GM23338 (cell line): ENCODE data around the gene SCO1. TPM values are rescaled to one million over a fixed set of nuclear protein-coding genes. Genes with fewer than 3 reads are reported as not detected.

Experiments
- ATAC-seq: fragments of 200-7000 bp; cut with Tn5 transposase; 3 replicates; pipeline ENCODE4 v1.9.1; 2020
- DNase-seq: peaks from one replicate; pipeline ENCODE4 v3.0.0-alpha.2; 2015; ENCODE audit warnings: low spot score
- H2AFZ ChIP-seq: fragments of 200-600 bp; sonication (generic); 2 replicates; pipeline ENCODE4 v1.8.0; 2016; ENCODE audit warnings: antibody characterized with exemption, mild to moderate bottlenecking, moderate library complexity
- H3F3A ChIP-seq: fragments of 200-600 bp; sonication (generic); replicated peaks from 2 replicates; pipeline ENCODE4 v1.8.0; 2017; ENCODE audit warnings: antibody characterized with exemption, mixed run types, low read depth
- H3K27ac ChIP-seq: fragments of 200-600 bp; sonication (generic); 2 replicates; pipeline ENCODE4 v1.6.1; 2016; ENCODE audit warnings: low read depth
- H3K27me3 ChIP-seq: fragments of 200-600 bp; sonication (generic); 2 replicates; pipeline ENCODE4 v1.8.0; 2016; ENCODE audit warnings: mild to moderate bottlenecking, mixed run types, moderate library complexity; ENCODE audit not compliant: insufficient read depth
- H3K36me3 ChIP-seq: fragments of 200-600 bp; sonication (generic); 2 replicates; pipeline ENCODE4 v1.8.0; 2016; ENCODE audit warnings: mild to moderate bottlenecking; ENCODE audit not compliant: insufficient read depth
- H3K4me1 ChIP-seq: fragments of 200-600 bp; sonication (generic); 2 replicates; pipeline ENCODE4 v1.8.0; 2016; ENCODE audit warnings: mild to moderate bottlenecking, moderate library complexity; ENCODE audit not compliant: insufficient read depth
- H3K4me2 ChIP-seq: fragments of 200-600 bp; sonication (generic); 2 replicates; pipeline ENCODE4 v1.7.1; 2017; ENCODE audit warnings: mixed run types
- H3K4me3 ChIP-seq: fragments of 200-600 bp; sonication (generic); 2 replicates; pipeline ENCODE4 v1.6.1; 2016; ENCODE audit warnings: mixed run types
- H3K79me2 ChIP-seq: fragments of 200-600 bp; sonication (generic); replicated peaks from 2 replicates; pipeline ENCODE4 v1.8.0; 2017; ENCODE audit warnings: mild to moderate bottlenecking; ENCODE audit not compliant: insufficient read depth
- H3K9me2 ChIP-seq: fragments of 200-600 bp; sonication (generic); 2 replicates; pipeline ENCODE4 v1.8.0; 2017; ENCODE audit not compliant: insufficient read depth
- H4K20me1 ChIP-seq: fragments of 200-600 bp; sonication (generic); replicated peaks from 2 replicates; pipeline ENCODE4 v1.8.0; 2017; ENCODE audit warnings: mild to moderate bottlenecking; ENCODE audit not compliant: insufficient read depth
- H3K27ac Mint-ChIP-seq: 2 replicates; pipeline ENCODE4 v1.8.0; 2020; ENCODE audit warnings: inconsistent platforms, mild to moderate bottlenecking, moderate library complexity, mixed read lengths
- H3K27me3 Mint-ChIP-seq: 3 replicates; pipeline ENCODE4 v1.8.0; 2022; ENCODE audit warnings: low read depth, mild to moderate bottlenecking, moderate library complexity, mixed read lengths, inconsistent platforms; ENCODE audit not compliant: insufficient read depth, poor library complexity
- H3K36me3 Mint-ChIP-seq: 3 replicates; pipeline ENCODE4 v1.8.0; 2021; ENCODE audit warnings: low read depth, mild to moderate bottlenecking, inconsistent platforms, moderate library complexity, mixed read lengths
- H3K4me1 Mint-ChIP-seq: 3 replicates; pipeline ENCODE4 v1.8.0; 2020; ENCODE audit warnings: mild to moderate bottlenecking, inconsistent platforms, mixed read lengths
- H3K4me3 Mint-ChIP-seq: 3 replicates; pipeline ENCODE4 v1.8.0; 2021; ENCODE audit warnings: moderate library complexity, mild to moderate bottlenecking, inconsistent platforms, mixed read lengths
- H3K9me3 Mint-ChIP-seq: 3 replicates; pipeline ENCODE4 v1.8.0; 2020; ENCODE audit warnings: moderate library complexity, mild to moderate bottlenecking, inconsistent platforms, mixed read lengths
- CREB1 ChIP-seq: fragments of 250-450 bp; sonication (Bioruptor Pico); IDR thresholded peaks from 2 replicates; pipeline ENCODE4 v1.5.0; 2020; ENCODE audit warnings: low read depth, mild to moderate bottlenecking, moderate library complexity
- EZH2 ChIP-seq: fragments of 200-600 bp; sonication (generic); IDR thresholded peaks from one replicate; pipeline ENCODE4 v1.8.0; 2017; ENCODE audit warnings: antibody characterized with exemption, mild to moderate bottlenecking, low read depth; ENCODE audit not compliant: unreplicated experiment
- EZH2phosphoT487 ChIP-seq: fragments of 200-600 bp; sonication (generic); IDR thresholded peaks from one replicate; pipeline ENCODE4 v1.8.1; 2018; ENCODE audit warnings: antibody characterized with exemption; ENCODE audit not compliant: unreplicated experiment
- JUNB ChIP-seq: IDR thresholded peaks from one replicate; pipeline ENCODE4 v1.6.1; 2016; ENCODE audit warnings: antibody characterized with exemption; ENCODE audit not compliant: unreplicated experiment
- NANOG ChIP-seq: IDR thresholded peaks from 2 replicates; pipeline ENCODE4 v1.6.1; 2016; ENCODE audit warnings: antibody characterized with exemption, borderline replicate concordance
- POLR2AphosphoS5 ChIP-seq: IDR thresholded peaks from 2 replicates; pipeline ENCODE4 v1.6.1; 2016; ENCODE audit warnings: antibody characterized with exemption, low read depth
- REST ChIP-seq: IDR thresholded peaks from one replicate; pipeline ENCODE4 v1.6.1; 2018; ENCODE audit warnings: antibody characterized with exemption; ENCODE audit not compliant: unreplicated experiment
- STAT1 ChIP-seq: IDR thresholded peaks from one replicate; pipeline ENCODE4 v1.6.1; 2016; ENCODE audit warnings: antibody characterized with exemption; ENCODE audit not compliant: unreplicated experiment
- ZNF114 ChIP-seq: fragments of 250-450 bp; sonication (Bioruptor Pico); IDR thresholded peaks from 2 replicates; pipeline ENCODE4 v1.5.0; 2020; ENCODE audit warnings: mild to moderate bottlenecking, moderate library complexity
- ZNF331 ChIP-seq: fragments of 250-450 bp; sonication (Bioruptor Pico); IDR thresholded peaks from 2 replicates; pipeline ENCODE4 v1.5.0; 2020; ENCODE audit warnings: low read depth, mild to moderate bottlenecking, moderate library complexity
- polyA plus RNA-seq: library from polyadenylated mRNA; unstranded; fragments of >200 nt; fragmentation: Nextera tagmentation; extraction: Ambion mirVana; gene quantifications from 2 replicates; pipeline ENCODE4 v1.2.1, GENCODE V29; 2016
- total RNA-seq: library from RNA; depleted of rRNA; stranded (reverse); fragments of >200 nt; shearing (Covaris generic); gene quantifications from 2 replicates; pipeline ENCODE4 v1.2.3, GENCODE V29; 2014
- TF ChIP-seq, protein P1 (sequence below): fragments of 250-450 bp; sonication (Bioruptor Pico); IDR thresholded peaks from 2 replicates; pipeline ENCODE4 v1.5.0; 2020; ENCODE audit warnings: mild to moderate bottlenecking, moderate library complexity
- TF ChIP-seq, protein P2 (sequence below): IDR thresholded peaks from 2 replicates; pipeline ENCODE4 v1.6.1; 2016; ENCODE audit warnings: antibody characterized with exemption

Gene SCO1
- total and polyA plus RNA-seq, 2 experiments from 2014 or later = 43.9 to 72.5 TPM

DNA sequence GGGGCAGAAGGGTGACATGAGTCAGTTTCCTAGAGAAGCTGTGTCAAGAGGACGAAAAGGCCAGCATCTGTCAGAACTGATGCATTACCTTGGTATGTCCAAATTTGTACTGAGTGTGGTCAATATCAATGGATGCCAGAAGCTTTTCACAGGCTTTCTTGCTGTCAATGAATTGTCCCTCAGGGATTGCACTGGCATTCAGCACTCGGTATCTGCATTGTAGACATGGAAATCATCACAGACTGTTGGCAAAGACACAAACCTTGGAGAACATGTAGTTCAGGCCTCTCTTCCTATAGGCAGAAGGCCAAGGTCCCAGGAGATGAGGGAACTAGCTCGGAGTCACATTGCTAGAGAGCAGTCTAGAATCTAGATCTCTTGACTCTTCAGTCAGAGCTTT is 56.9 kb downstream of the SCO1 start:
- Mint-ChIP-seq H3K9me3 (no peaks in the 10 kb centered on the region), H3K4me3 (no peak overlapping the region), H3K27me3 (peaks cover 3% of the 10 kb centered on the region)

GRCh38 chr17:10638151-10638550 is 59.2 kb downstream of the SCO1 start:
- Histone ChIP-seq H3K4me2 (no peak overlapping the region), H3F3A (no peaks in the 10 kb centered on the region), H3K4me1 (no peaks in the 10 kb centered on the region), H3K27me3 (no peaks in the 10 kb centered on the region), H3K79me2 (no peaks in the 10 kb centered on the region), H3K4me3 (no peak overlapping the region), H4K20me1 (no peaks in the 10 kb centered on the region), H3K9me2 (no peaks in the 10 kb centered on the region), H2AFZ (no peak overlapping the region), H3K36me3 (no peaks in the 10 kb centered on the region), H3K27ac (no peak overlapping the region)
- Mint-ChIP-seq H3K27me3 (peaks cover 3% of the 10 kb centered on the region), H3K4me3 (no peak overlapping the region), H3K27ac (no peak overlapping the region), H3K4me1 (no peaks in the 10 kb centered on the region), H3K9me3 (no peaks in the 10 kb centered on the region), H3K36me3 (peaks cover 10% of the 10 kb centered on the region)
- DNase-seq (no peak), ATAC-seq (no peak)
- TF ChIP-seq JUNB = no peak
- TF ChIP-seq NANOG = no peak
- TF ChIP-seq, protein P1, sequence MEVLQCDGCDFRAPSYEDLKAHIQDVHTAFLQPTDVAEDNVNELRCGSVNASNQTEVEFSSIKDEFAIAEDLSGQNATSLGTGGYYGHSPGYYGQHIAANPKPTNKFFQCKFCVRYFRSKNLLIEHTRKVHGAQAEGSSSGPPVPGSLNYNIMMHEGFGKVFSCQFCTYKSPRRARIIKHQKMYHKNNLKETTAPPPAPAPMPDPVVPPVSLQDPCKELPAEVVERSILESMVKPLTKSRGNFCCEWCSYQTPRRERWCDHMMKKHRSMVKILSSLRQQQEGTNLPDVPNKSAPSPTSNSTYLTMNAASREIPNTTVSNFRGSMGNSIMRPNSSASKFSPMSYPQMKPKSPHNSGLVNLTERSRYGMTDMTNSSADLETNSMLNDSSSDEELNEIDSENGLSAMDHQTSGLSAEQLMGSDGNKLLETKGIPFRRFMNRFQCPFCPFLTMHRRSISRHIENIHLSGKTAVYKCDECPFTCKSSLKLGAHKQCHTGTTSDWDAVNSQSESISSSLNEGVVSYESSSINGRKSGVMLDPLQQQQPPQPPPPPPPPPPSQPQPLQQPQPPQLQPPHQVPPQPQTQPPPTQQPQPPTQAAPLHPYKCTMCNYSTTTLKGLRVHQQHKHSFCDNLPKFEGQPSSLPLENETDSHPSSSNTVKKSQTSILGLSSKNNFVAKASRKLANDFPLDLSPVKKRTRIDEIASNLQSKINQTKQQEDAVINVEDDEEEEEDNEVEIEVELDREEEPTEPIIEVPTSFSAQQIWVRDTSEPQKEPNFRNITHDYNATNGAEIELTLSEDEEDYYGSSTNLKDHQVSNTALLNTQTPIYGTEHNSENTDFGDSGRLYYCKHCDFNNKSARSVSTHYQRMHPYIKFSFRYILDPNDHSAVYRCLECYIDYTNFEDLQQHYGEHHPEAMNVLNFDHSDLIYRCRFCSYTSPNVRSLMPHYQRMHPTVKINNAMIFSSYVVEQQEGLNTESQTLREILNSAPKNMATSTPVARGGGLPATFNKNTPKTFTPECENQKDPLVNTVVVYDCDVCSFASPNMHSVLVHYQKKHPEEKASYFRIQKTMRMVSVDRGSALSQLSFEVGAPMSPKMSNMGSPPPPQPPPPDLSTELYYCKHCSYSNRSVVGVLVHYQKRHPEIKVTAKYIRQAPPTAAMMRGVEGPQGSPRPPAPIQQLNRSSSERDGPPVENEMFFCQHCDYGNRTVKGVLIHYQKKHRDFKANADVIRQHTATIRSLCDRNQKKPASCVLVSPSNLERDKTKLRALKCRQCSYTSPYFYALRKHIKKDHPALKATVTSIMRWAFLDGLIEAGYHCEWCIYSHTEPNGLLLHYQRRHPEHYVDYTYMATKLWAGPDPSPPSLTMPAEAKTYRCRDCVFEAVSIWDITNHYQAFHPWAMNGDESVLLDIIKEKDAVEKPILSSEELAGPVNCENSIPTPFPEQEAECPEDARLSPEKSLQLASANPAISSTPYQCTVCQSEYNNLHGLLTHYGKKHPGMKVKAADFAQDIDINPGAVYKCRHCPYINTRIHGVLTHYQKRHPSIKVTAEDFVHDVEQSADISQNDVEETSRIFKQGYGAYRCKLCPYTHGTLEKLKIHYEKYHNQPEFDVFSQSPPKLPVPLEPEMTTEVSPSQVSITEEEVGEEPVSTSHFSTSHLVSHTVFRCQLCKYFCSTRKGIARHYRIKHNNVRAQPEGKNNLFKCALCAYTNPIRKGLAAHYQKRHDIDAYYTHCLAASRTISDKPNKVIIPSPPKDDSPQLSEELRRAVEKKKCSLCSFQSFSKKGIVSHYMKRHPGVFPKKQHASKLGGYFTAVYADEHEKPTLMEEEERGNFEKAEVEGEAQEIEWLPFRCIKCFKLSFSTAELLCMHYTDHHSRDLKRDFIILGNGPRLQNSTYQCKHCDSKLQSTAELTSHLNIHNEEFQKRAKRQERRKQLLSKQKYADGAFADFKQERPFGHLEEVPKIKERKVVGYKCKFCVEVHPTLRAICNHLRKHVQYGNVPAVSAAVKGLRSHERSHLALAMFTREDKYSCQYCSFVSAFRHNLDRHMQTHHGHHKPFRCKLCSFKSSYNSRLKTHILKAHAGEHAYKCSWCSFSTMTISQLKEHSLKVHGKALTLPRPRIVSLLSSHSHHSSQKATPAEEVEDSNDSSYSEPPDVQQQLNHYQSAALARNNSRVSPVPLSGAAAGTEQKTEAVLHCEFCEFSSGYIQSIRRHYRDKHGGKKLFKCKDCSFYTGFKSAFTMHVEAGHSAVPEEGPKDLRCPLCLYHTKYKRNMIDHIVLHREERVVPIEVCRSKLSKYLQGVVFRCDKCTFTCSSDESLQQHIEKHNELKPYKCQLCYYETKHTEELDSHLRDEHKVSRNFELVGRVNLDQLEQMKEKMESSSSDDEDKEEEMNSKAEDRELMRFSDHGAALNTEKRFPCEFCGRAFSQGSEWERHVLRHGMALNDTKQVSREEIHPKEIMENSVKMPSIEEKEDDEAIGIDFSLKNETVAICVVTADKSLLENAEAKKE = no peak

More for the DNA sequence above, 56.9 kb downstream of the SCO1 start:
- no peaks in the 10 kb centered on the region for H3K4me1 Mint-ChIP-seq
- H3K27ac ChIP-seq = no peak overlapping the region
- no peaks in the 10 kb centered on the region for H3K9me2 ChIP-seq
- peaks cover 13% of the 10 kb centered on the region for H3K36me3 Mint-ChIP-seq
- DNase-seq (no peak), ATAC-seq (no peak)
- TF ChIP-seq EZH2 (no peak), ZNF114 (CRISPR knock-in tag) (no peak), REST (no peak), POLR2AphosphoS5 (no peak), STAT1 (no peak), EZH2phosphoT487 (no peak), CREB1 (CRISPR knock-in tag) (no peak), NANOG (no peak), ZNF331 (CRISPR knock-in tag) (no peak)
- TF ChIP-seq, protein P2, sequence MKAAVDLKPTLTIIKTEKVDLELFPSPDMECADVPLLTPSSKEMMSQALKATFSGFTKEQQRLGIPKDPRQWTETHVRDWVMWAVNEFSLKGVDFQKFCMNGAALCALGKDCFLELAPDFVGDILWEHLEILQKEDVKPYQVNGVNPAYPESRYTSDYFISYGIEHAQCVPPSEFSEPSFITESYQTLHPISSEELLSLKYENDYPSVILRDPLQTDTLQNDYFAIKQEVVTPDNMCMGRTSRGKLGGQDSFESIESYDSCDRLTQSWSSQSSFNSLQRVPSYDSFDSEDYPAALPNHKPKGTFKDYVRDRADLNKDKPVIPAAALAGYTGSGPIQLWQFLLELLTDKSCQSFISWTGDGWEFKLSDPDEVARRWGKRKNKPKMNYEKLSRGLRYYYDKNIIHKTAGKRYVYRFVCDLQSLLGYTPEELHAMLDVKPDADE = no peak
- no peak overlapping the region for H3K4me3 ChIP-seq
- H3K4me2 ChIP-seq = no peak overlapping the region
- no peak overlapping the region for H2AFZ ChIP-seq
- H3K36me3 ChIP-seq = no peaks in the 10 kb centered on the region
- H3K27me3 ChIP-seq = no peaks in the 10 kb centered on the region
- H3F3A ChIP-seq = no peaks in the 10 kb centered on the region
- no peak overlapping the region for H3K27ac Mint-ChIP-seq
- H3K4me1 ChIP-seq = no peaks in the 10 kb centered on the region
- H3K79me2 ChIP-seq = no peaks in the 10 kb centered on the region
- H4K20me1 ChIP-seq = no peaks in the 10 kb centered on the region
